HepG2 (cell line): Measurements from ENCODE around the gene ENG. TPM values are rescaled to one million over a fixed set of nuclear protein-coding genes. Genes with fewer than 3 reads are reported as not detected.

ENCODE experiments used
- BORCS8-MEF2B ChIP-seq: sonication (generic); formaldehyde crosslinking; IDR thresholded peaks from 2 replicates; pipeline ENCODE4 v1.8.0; 2022; ENCODE audit warnings: mild to moderate bottlenecking, missing genetic modification reagents
- KDM5A ChIP-seq: fragments of 200-600 bp; sonication (generic); IDR thresholded peaks from 2 replicates; pipeline ENCODE4 v1.7.0; 2018; ENCODE audit warnings: antibody characterized with exemption, mild to moderate bottlenecking, low read length, borderline replicate concordance
- NFYB ChIP-seq: sonication (generic); formaldehyde crosslinking; IDR thresholded peaks from 2 replicates; pipeline ENCODE4 v1.4.0; 2020; ENCODE audit warnings: missing genetic modification reagents
- PHF20 ChIP-seq: sonication (generic); formaldehyde crosslinking; IDR thresholded peaks from 2 replicates; pipeline ENCODE4 v1.5.0; 2020; ENCODE audit warnings: mild to moderate bottlenecking, missing genetic modification reagents
- POLR2AphosphoS2 ChIP-seq: IDR thresholded peaks from 2 replicates; pipeline ENCODE4 v1.6.1; 2011; ENCODE audit warnings: low read depth, low read length, improper control_type of control experiment
- RCOR2 ChIP-seq: IDR thresholded peaks from 2 replicates; pipeline ENCODE4 v1.6.1; 2016; ENCODE audit warnings: missing biosample characterization, missing genetic modification reagents
- REL ChIP-seq: sonication (generic); formaldehyde crosslinking; conservative IDR thresholded peaks from 2 replicates; pipeline ENCODE4 v1.8.0; 2022; ENCODE audit warnings: mild to moderate bottlenecking, missing genetic modification reagents, moderate library complexity
- THAP8 ChIP-seq: sonication (generic); formaldehyde crosslinking; IDR thresholded peaks from 2 replicates; pipeline ENCODE4 v1.5.1; 2020; ENCODE audit warnings: missing genetic modification reagents, mild to moderate bottlenecking, borderline replicate concordance
- U2AF1 ChIP-seq: fragments of 200-400 bp; formaldehyde crosslinking; optimal IDR thresholded peaks from 2 replicates; pipeline ENCODE3; 2017; ENCODE audit warnings: mild to moderate bottlenecking, low read depth, low read length
- ZNF326 ChIP-seq: sonication (generic); formaldehyde crosslinking; IDR thresholded peaks from 2 replicates; pipeline ENCODE4 v1.4.0; 2020; ENCODE audit warnings: missing genetic modification reagents, borderline replicate concordance
- ZNF484 ChIP-seq: sonication (generic); formaldehyde crosslinking; IDR thresholded peaks from 2 replicates; pipeline ENCODE4 v1.5.1; 2020; ENCODE audit warnings: mild to moderate bottlenecking, low read depth, missing genetic modification reagents, borderline replicate concordance
- ZNF615 ChIP-seq: sonication (generic); formaldehyde crosslinking; IDR thresholded peaks from 2 replicates; pipeline ENCODE4 v1.5.0; 2020; ENCODE audit warnings: mild to moderate bottlenecking, missing genetic modification reagents, borderline replicate concordance
- ZNF883 ChIP-seq: sonication (generic); formaldehyde crosslinking; IDR thresholded peaks from 2 replicates; pipeline ENCODE4 v1.5.1; 2020; ENCODE audit warnings: mild to moderate bottlenecking, missing genetic modification reagents; ENCODE audit errors: not compliant biosample characterization
- ZNF891 ChIP-seq: sonication (generic); formaldehyde crosslinking; IDR thresholded peaks from 2 replicates; pipeline ENCODE4 v1.5.0; 2020; ENCODE audit warnings: mild to moderate bottlenecking, missing genetic modification reagents
- polyA plus RNA-seq, 8 experiments: library from polyadenylated mRNA; depleted of rRNA in 3 of 8; stranded (reverse) in 7 of 8; unstranded in 1 of 8; fragments of >200 nt; fragmentation: Illumina TruSeq in 4 of 8; extraction: Trizol in 4 of 8; gene quantifications; 2 replicates each; pipeline versions ENCODE4 v1.2.1 to v1.2.3, GENCODE V29; 2011 to 2016; ENCODE audit warnings: low read depth in 4 of 8, missing spikeins in 1 of 8, mixed read lengths in 1 of 8; ENCODE audit not compliant: insufficient read depth in 1 of 8
- total RNA-seq, 5 experiments: library from RNA; depleted of rRNA; stranded (reverse); fragments of >200 nt; fragmentation: Illumina TruSeq; extraction: Trizol; gene quantifications; 2 replicates each; pipeline ENCODE4 v1.2.3, GENCODE V29; 2016; ENCODE audit warnings: low read depth in 1 of 5
- TF ChIP-seq, protein P1 (sequence below): sonication (generic); formaldehyde crosslinking; IDR thresholded peaks from 2 replicates; pipeline ENCODE4 v1.4.0; 2020; ENCODE audit warnings: mild to moderate bottlenecking, missing genetic modification reagents
- TF ChIP-seq, protein P2 (sequence below): sonication (generic); formaldehyde crosslinking; IDR thresholded peaks from 2 replicates; pipeline ENCODE4 v1.4.0; 2020; ENCODE audit warnings: low read depth, mild to moderate bottlenecking, missing genetic modification reagents
- TF ChIP-seq, protein P3 (sequence below): sonication (generic); formaldehyde crosslinking; IDR thresholded peaks from 2 replicates; pipeline ENCODE4 v1.8.0; 2022; ENCODE audit warnings: mild to moderate bottlenecking, missing genetic modification reagents; ENCODE audit not compliant: insufficient replicate concordance

ENG gene
- total and polyA plus RNA-seq, 2 of the 13 experiments (the other 11 are each of a cell fraction or from before 2014, with no cell fraction given), result 0.02 to 1.1 TPM

- TF ChIP-seq ZNF484 (CRISPR knock-in tag) (no peak), ZNF891 (CRISPR knock-in tag) (peak; percentile 67; the same call in 1 of the 2 replicates), PHF20 (CRISPR knock-in tag) (peak; percentile 84), ZNF883 (CRISPR knock-in tag) (no peak), NFYB (peak; percentile 10; the same call in 1 of the 2 replicates), U2AF1 (no peak), ZNF326 (CRISPR knock-in tag) (no peak), BORCS8-MEF2B (CRISPR knock-in tag) (peak; percentile 62), REL (CRISPR knock-in tag) (no peak), RCOR2 (no peak), THAP8 (CRISPR knock-in tag) (0 out of 2 replicates have a peak, but pooled peaks have one; percentile 5), KDM5A (peak; percentile 62), POLR2AphosphoS2 (no peak), ZNF615 (no peak)
- TF ChIP-seq, protein P1, sequence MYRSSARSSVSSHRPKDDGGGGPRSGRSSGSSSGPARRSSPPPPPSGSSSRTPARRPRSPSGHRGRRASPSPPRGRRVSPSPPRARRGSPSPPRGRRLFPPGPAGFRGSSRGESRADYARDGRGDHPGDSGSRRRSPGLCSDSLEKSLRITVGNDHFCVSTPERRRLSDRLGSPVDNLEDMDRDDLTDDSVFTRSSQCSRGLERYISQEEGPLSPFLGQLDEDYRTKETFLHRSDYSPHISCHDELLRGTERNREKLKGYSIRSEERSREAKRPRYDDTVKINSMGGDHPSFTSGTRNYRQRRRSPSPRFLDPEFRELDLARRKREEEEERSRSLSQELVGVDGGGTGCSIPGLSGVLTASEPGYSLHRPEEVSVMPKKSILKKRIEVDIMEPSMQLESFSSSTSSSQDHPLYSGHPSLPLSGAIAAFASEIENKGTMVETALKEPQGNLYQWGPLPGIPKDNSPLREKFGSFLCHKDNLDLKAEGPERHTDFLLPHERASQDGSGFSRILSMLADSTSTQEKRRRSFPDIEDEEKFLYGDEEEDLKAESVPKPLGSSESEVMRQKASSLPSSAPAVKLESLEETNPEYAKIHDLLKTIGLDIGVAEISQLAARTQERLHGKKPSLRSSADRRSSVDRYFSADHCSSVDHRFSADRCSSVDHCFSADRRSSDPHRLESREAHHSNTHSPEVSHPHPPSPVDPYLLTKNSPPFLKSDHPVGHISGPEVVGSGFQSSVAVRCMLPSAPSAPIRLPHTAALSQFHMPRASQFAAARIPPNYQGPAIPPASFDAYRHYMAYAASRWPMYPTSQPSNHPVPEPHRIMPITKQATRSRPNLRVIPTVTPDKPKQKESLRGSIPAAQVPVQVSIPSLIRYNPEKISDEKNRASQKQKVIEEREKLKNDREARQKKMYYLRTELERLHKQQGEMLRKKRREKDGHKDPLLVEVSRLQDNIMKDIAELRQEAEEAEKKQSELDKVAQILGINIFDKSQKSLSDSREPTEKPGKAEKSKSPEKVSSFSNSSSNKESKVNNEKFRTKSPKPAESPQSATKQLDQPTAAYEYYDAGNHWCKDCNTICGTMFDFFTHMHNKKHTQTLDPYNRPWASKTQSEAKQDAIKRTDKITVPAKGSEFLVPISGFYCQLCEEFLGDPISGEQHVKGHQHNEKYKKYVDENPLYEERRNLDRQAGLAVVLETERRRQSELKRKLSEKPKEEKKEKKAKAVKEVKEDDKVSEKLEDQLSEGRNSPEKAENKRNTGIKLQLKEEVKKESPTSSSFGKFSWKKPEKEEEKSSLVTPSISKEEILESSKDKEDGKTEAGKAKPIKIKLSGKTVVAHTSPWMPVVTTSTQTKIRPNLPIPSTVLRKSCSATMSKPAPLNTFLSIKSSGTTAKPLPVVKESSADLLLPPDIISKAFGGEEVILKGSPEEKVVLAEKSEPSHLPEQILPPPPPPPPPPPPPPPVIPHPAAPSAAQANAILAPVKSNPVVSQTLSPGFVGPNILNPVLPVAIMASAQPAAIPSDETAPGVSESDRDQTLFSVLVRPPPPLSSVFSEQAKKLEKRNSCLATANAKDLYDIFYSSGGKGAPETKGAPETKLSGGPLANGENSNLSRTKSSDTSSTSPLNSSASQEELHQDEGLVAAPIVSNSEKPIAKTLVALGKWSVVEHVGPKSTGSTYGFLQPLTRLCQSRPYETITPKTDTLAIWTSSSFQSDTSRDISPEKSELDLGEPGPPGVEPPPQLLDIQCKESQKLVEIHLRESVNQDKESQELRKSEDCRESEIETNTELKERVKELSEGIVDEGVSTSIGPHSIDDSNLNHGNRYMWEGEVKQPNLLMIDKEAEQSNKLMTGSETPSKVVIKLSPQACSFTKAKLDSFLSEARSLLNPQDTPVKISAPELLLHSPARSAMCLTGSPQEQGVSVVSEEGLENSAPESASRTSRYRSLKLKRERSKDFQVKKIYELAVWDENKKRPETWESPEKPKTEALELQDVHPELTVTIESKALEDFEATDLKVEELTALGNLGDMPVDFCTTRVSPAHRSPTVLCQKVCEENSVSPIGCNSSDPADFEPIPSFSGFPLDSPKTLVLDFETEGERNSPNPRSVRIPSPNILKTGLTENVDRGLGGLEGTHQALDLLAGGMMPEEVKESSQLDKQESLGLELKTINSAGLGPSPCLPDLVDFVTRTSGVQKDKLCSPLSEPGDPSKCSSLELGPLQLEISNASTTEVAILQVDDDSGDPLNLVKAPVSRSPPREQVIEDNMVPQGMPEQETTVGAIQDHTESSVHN (CRISPR knock-in tag), result no peak
- TF ChIP-seq, protein P2, sequence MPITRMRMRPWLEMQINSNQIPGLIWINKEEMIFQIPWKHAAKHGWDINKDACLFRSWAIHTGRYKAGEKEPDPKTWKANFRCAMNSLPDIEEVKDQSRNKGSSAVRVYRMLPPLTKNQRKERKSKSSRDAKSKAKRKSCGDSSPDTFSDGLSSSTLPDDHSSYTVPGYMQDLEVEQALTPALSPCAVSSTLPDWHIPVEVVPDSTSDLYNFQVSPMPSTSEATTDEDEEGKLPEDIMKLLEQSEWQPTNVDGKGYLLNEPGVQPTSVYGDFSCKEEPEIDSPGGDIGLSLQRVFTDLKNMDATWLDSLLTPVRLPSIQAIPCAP (CRISPR knock-in tag), result no peak
- TF ChIP-seq, protein P3, sequence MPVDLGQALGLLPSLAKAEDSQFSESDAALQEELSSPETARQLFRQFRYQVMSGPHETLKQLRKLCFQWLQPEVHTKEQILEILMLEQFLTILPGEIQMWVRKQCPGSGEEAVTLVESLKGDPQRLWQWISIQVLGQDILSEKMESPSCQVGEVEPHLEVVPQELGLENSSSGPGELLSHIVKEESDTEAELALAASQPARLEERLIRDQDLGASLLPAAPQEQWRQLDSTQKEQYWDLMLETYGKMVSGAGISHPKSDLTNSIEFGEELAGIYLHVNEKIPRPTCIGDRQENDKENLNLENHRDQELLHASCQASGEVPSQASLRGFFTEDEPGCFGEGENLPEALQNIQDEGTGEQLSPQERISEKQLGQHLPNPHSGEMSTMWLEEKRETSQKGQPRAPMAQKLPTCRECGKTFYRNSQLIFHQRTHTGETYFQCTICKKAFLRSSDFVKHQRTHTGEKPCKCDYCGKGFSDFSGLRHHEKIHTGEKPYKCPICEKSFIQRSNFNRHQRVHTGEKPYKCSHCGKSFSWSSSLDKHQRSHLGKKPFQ (CRISPR knock-in tag), result peak; percentile 30
These were observed 51.6 kb downstream of the ENG start, which contains the start of gene FPGS (continued) for GRCh38 chr9:127802576-127803443.
